HEK293 (cell line): ENCODE measurements around the gene MARCHF10.

Source experiments
- CTCF ChIP-seq: fragments of 450-650 bp; formaldehyde crosslinking; IDR thresholded peaks from 2 replicates; pipeline ENCODE4 v1.5.1; 2016; ENCODE audit warnings: missing biosample characterization, missing genetic modification characterization
- PRDM1 ChIP-seq: fragments of 450-650 bp; formaldehyde crosslinking; IDR thresholded peaks from 2 replicates; pipeline ENCODE4; 2016; ENCODE audit warnings: missing biosample characterization, missing genetic modification characterization
- REPIN1 ChIP-seq: fragments of 450-650 bp; formaldehyde crosslinking; IDR thresholded peaks from 2 replicates; pipeline ENCODE4 v1.5.1; 2017; ENCODE audit warnings: missing biosample characterization, missing genetic modification characterization, low read depth
- SP2 ChIP-seq: fragments of 450-650 bp; formaldehyde crosslinking; IDR thresholded peaks from 2 replicates; pipeline ENCODE4 v1.5.1; 2016; ENCODE audit warnings: missing biosample characterization, missing genetic modification characterization
- TRIM28 ChIP-seq: IDR thresholded peaks from 2 replicates; pipeline ENCODE4 v1.6.1; 2011; ENCODE audit warnings: low read length, control low read depth, borderline replicate concordance
- TSHZ1 ChIP-seq: fragments of 450-650 bp; formaldehyde crosslinking; IDR thresholded peaks from 2 replicates; pipeline ENCODE4 v1.5.1; 2016; ENCODE audit warnings: missing biosample characterization, missing genetic modification characterization, borderline replicate concordance
- ZBTB26 ChIP-seq: fragments of 450-650 bp; formaldehyde crosslinking; optimal IDR thresholded peaks from 2 replicates; pipeline ENCODE3; 2016; ENCODE audit warnings: missing biosample characterization, mild to moderate bottlenecking, missing genetic modification characterization
- ZNF184 ChIP-seq: fragments of 450-650 bp; IDR thresholded peaks from 2 replicates; pipeline ENCODE4 v1.5.1; 2018; ENCODE audit warnings: missing biosample characterization, mild to moderate bottlenecking, missing genetic modification characterization
- ZNF335 ChIP-seq: fragments of 450-650 bp; formaldehyde crosslinking; conservative IDR thresholded peaks from 2 replicates; pipeline ENCODE4 v1.5.1; 2016; ENCODE audit warnings: missing biosample characterization, missing genetic modification characterization
- ZNF48 ChIP-seq: fragments of 450-650 bp; formaldehyde crosslinking; IDR thresholded peaks from 2 replicates; pipeline ENCODE4 v1.5.1; 2016; ENCODE audit warnings: missing biosample characterization, missing genetic modification characterization
- ZNF580 ChIP-seq: fragments of 450-650 bp; formaldehyde crosslinking; IDR thresholded peaks from 2 replicates; pipeline ENCODE4 v1.5.1; 2016; ENCODE audit warnings: missing biosample characterization, missing genetic modification characterization
- ZNF701 ChIP-seq: fragments of 450-650 bp; formaldehyde crosslinking; IDR thresholded peaks from 2 replicates; pipeline ENCODE4 v1.5.1; 2016; ENCODE audit warnings: missing biosample characterization, missing genetic modification characterization
- ZNF776 ChIP-seq: fragments of 450-650 bp; formaldehyde crosslinking; IDR thresholded peaks from 2 replicates; pipeline ENCODE4 v1.5.0; 2017; ENCODE audit warnings: missing biosample characterization, missing genetic modification characterization, borderline replicate concordance
- TF ChIP-seq, protein P1 (sequence below): fragments of 450-650 bp; formaldehyde crosslinking; IDR thresholded peaks from 2 replicates; pipeline ENCODE4 v1.5.1; 2016; ENCODE audit warnings: missing biosample characterization, missing genetic modification characterization, low read depth

DNA sequence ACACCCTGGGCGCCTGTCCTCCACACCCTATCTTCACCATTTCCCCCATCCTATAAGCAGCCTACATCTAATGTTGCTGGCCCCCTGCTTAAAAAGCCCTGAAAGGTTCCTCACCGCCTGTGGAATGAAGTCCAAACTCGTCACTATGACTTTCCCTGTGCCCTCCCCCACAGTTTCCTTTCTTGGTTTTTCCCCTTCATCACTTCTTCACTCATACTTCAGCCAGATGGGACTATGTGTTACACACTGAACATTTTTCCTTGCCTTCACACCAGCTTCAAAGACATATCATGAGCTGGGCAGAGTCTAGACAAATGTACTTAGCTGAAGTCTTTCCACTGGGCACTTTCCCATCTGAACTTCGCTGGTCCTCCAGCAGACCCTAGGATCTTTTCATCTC lies 1.5 kb upstream of the MARCHF10 start:
- no peak for TF ChIP-seq CTCF (tag by site-specific recombination)
- TF ChIP-seq TSHZ1 (tag by site-specific recombination) = no peak
- no peak for TF ChIP-seq ZNF335 (tag by site-specific recombination)
- TF ChIP-seq REPIN1 (tag by site-specific recombination) = no peak
- TF ChIP-seq, protein P1, sequence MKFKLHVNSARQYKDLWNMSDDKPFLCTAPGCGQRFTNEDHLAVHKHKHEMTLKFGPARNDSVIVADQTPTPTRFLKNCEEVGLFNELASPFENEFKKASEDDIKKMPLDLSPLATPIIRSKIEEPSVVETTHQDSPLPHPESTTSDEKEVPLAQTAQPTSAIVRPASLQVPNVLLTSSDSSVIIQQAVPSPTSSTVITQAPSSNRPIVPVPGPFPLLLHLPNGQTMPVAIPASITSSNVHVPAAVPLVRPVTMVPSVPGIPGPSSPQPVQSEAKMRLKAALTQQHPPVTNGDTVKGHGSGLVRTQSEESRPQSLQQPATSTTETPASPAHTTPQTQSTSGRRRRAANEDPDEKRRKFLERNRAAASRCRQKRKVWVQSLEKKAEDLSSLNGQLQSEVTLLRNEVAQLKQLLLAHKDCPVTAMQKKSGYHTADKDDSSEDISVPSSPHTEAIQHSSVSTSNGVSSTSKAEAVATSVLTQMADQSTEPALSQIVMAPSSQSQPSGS (tag by site-specific recombination) = no peak
- no peak for TF ChIP-seq ZNF184 (tag by site-specific recombination)
- no peak for TF ChIP-seq SP2 (tag by site-specific recombination)
- TF ChIP-seq TRIM28 = no peak
- no peak for TF ChIP-seq ZNF701 (tag by site-specific recombination)
- TF ChIP-seq ZNF580 (tag by site-specific recombination) = no peak
- no peak for TF ChIP-seq ZBTB26
- no peak for TF ChIP-seq ZNF776
- TF ChIP-seq PRDM1 = peak; percentile 37; the same call in 1 of the 2 replicates
- TF ChIP-seq ZNF48 (tag by site-specific recombination) = no peak
